Chondrocyte (in vitro differentiated cells): ENCODE measurements around the gene S100A13. TPM values are rescaled to one million over a fixed set of nuclear protein-coding genes. Genes with fewer than 3 reads are reported as not detected.

Experiments used
- DNase-seq: peaks from one replicate; pipeline ENCODE4 v3.0.0; 2021; ENCODE audit warnings: mixed read lengths, low spot score
- H3K27ac Mint-ChIP-seq: one replicate; pipeline ENCODE4 v1.8.0; 2021; ENCODE audit warnings: mild to moderate bottlenecking, moderate library complexity, mixed read lengths; ENCODE audit not compliant: unreplicated experiment
- H3K27me3 Mint-ChIP-seq: 2 replicates; pipeline ENCODE4 v1.8.0; 2021; ENCODE audit warnings: low read depth, mixed read lengths
- H3K36me3 Mint-ChIP-seq: 2 replicates; pipeline ENCODE4 v1.8.0; 2021; ENCODE audit warnings: low read depth, mixed read lengths
- H3K4me1 Mint-ChIP-seq: 2 replicates; pipeline ENCODE4 v1.8.0; 2021; ENCODE audit warnings: low read depth, mild to moderate bottlenecking, mixed read lengths
- H3K4me3 Mint-ChIP-seq: one replicate; pipeline ENCODE4 v1.8.0; 2021; ENCODE audit warnings: mild to moderate bottlenecking, moderate library complexity, mixed read lengths; ENCODE audit not compliant: unreplicated experiment
- H3K9me3 Mint-ChIP-seq: 2 replicates; pipeline ENCODE4 v1.8.0; 2021; ENCODE audit warnings: low read depth, mixed read lengths
- total RNA-seq: library from RNA; stranded (reverse); gene quantifications from 3 replicates; pipeline ENCODE4 v1.2.1, GENCODE V29; 2021
- TF ChIP-seq, protein P1 (sequence below): fragments of 200-600 bp; sonication (generic); IDR thresholded peaks from 2 replicates; pipeline ENCODE4 v1.5.0; 2021; ENCODE audit warnings: antibody characterized with exemption, mild to moderate bottlenecking, moderate library complexity

Gene S100A13
- total RNA-seq, 1 donor from 2014 or later = 113 TPM

DNA sequence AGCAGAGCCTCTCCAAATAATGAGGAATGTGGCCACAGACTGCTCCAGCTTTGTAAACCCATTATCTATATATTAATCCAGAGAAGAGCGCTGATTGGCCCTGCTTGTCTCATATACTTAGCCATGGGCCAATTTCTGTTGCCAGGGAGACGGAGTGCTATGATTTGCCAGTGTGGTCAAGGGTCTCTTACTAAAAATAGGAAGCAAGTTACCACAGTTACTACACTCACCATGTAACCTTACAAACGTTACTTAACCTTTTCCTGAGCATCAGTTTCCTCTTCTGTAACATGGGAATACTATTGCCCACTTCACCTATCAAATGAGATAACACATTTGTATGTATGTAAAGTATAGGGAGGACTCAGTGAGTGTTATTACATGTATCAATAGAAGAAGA is 54.0 kb downstream of the S100A13 start:
- Mint-ChIP-seq H3K27ac (peak overlapping the region; percentile 72), H3K27me3 (no peaks in the 10 kb centered on the region), H3K9me3 (no peaks in the 10 kb centered on the region), H3K4me3 (no peak overlapping the region), H3K36me3 (no peaks in the 10 kb centered on the region), H3K4me1 (peaks cover 35% of the 10 kb centered on the region)
- TF ChIP-seq, protein P1, sequence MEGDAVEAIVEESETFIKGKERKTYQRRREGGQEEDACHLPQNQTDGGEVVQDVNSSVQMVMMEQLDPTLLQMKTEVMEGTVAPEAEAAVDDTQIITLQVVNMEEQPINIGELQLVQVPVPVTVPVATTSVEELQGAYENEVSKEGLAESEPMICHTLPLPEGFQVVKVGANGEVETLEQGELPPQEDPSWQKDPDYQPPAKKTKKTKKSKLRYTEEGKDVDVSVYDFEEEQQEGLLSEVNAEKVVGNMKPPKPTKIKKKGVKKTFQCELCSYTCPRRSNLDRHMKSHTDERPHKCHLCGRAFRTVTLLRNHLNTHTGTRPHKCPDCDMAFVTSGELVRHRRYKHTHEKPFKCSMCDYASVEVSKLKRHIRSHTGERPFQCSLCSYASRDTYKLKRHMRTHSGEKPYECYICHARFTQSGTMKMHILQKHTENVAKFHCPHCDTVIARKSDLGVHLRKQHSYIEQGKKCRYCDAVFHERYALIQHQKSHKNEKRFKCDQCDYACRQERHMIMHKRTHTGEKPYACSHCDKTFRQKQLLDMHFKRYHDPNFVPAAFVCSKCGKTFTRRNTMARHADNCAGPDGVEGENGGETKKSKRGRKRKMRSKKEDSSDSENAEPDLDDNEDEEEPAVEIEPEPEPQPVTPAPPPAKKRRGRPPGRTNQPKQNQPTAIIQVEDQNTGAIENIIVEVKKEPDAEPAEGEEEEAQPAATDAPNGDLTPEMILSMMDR = no peak
- no peak for DNase-seq

DNA sequence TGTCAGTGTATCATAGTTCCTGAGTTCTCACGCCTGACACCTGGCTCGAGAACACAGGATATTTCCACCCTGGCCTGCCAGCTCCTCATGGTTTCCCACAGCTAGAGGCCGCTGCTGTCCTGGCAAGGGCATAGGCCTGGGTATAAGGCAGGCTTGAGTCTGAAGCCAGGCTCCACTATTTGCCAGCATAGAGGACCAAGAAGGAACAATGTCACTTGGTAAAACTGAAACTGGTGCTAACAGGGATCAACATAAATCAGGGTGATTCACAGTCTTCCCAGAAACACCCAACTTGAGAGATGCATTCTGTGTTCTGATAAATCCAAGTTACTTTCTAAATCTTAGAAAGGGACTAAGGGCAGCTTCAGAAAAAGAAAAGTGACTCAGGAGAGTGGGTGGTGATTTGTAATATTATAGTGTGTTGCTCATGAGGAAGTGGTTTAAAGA is 54.7 kb downstream of the S100A13 start:
- Mint-ChIP-seq H3K4me3 (no peak overlapping the region), H3K36me3 (no peaks in the 10 kb centered on the region), H3K27me3 (no peaks in the 10 kb centered on the region), H3K27ac (peak overlapping the region; percentile 72), H3K4me1 (peaks cover 35% of the 10 kb centered on the region), H3K9me3 (no peaks in the 10 kb centered on the region)
- TF ChIP-seq, protein P1 = peak; percentile 97
- no peak for DNase-seq

DNA sequence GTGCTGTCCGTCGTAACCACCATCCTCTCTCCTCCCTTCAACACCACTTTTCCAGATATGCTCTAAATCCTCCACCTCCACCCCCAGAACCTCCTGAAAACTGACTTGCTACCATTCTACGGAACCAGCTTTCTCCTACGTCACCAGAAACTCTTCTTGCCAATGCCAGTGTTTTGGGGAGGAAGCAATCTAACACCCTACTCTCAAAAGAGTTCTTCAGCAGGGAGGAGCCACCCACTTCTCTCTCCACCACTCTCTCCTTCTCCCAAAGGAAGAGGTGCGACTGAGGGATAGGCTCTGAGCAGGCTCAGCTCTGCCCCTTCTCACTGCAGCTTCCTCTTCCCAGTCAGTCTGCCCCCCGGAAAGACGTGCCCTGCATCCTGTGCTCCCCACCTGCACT is 55.6 kb downstream of the S100A13 start:
- Mint-ChIP-seq H3K36me3 (no peaks in the 10 kb centered on the region), H3K27me3 (no peaks in the 10 kb centered on the region), H3K9me3 (no peaks in the 10 kb centered on the region), H3K4me1 (peaks cover 41% of the 10 kb centered on the region), H3K4me3 (no peak overlapping the region), H3K27ac (peak overlapping the region; percentile 72)
- no peak for DNase-seq
- TF ChIP-seq, protein P1 = no peak

DNA sequence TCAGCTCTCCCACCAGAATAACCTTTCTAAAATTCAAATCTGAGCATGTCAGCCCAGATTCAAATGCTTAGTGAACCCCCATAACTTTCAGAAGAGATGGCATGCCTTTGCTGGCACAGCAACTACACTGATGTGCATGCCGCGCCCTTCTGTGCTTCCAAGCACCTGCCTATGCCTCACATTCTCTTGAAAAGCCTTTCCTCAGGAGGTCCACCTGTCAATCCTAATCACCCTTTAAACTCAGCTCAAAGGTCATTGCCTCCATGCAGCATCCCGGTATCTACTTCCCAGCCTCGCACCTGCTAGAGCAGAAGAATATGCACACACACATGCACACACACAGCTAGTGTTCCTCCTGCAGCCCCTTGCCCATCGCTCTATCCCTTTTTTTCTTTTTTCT is 56.4 kb downstream of the S100A13 start:
- DNase-seq = no peak
- H3K27ac Mint-ChIP-seq = peak overlapping the region; percentile 13
- no peak overlapping the region for H3K4me3 Mint-ChIP-seq
- TF ChIP-seq, protein P1 = no peak
- no peaks in the 10 kb centered on the region for H3K9me3 Mint-ChIP-seq
- no peaks in the 10 kb centered on the region for H3K27me3 Mint-ChIP-seq
- no peaks in the 10 kb centered on the region for H3K36me3 Mint-ChIP-seq
- H3K4me1 Mint-ChIP-seq = peaks cover 49% of the 10 kb centered on the region

DNA sequence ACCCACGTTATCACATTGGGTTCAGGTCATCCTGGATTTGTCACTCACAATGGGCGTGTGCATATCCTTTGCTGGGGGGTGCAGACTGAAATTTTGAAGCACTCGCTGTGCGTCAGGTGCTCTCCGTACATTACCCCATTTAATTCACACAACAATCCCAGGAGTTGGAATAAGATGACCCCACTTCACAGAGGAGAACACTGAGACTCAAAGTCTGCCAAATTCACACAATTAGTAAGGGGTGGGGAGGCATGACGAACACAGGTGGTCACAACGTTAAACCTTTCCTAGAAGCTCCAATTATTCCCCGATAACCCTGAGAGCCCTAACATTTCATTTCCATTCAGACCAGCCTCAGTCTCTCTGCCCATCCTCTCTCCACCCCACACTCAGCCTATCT is 57.8 kb downstream of the S100A13 start:
- Mint-ChIP-seq H3K4me3 (no peak overlapping the region), H3K27ac (peak overlapping the region; percentile 19), H3K9me3 (no peaks in the 10 kb centered on the region), H3K36me3 (no peaks in the 10 kb centered on the region), H3K4me1 (peaks cover 60% of the 10 kb centered on the region), H3K27me3 (no peaks in the 10 kb centered on the region)
- DNase-seq = no peak
- TF ChIP-seq, protein P1 = no peak

Other genes with a start within 250 kb of the S100A13 start
- gene S100A8, start 236.4 kb downstream of the S100A13 start, total RNA-seq = not detected in 3 replicates
- not detected in 3 replicates for gene S100A7A, start 211.0 kb downstream of the S100A13 start, total RNA-seq
- not detected in 3 replicates for gene S100A7, start 166.9 kb downstream of the S100A13 start, total RNA-seq
- 1.4 to 12.1 TPM (median 10.9 TPM) in 3 replicates for gene S100A6, start 91.5 kb downstream of the S100A13 start, total RNA-seq
- 0.47 to 0.94 TPM in 2 of 3 replicates, not detected in the other for gene S100A5, start 86.6 kb downstream of the S100A13 start, total RNA-seq
- 331 to 404 TPM (median 388 TPM) in 3 replicates for gene S100A4, start 81.7 kb downstream of the S100A13 start, total RNA-seq
- gene S100A3, start 78.2 kb downstream of the S100A13 start, total RNA-seq = 6.5 to 10.8 TPM (median 8.7 TPM) in 3 replicates
- gene S100A2, start 61.7 kb downstream of the S100A13 start, total RNA-seq = 15.4 to 22.2 TPM (median 18.9 TPM) in 3 replicates
- 111 to 122 TPM (median 115 TPM) in 3 replicates for gene S100A16, start 14.4 kb downstream of the S100A13 start, total RNA-seq
- gene S100A14, start 11.2 kb downstream of the S100A13 start, total RNA-seq = not detected in 3 replicates
- 1.2 to 1.5 TPM (median 1.3 TPM) in 3 replicates for gene S100A1, start 929 bp upstream of the S100A13 start, total RNA-seq
- gene CHTOP, start 6.6 kb upstream of the S100A13 start, total RNA-seq = 44.4 to 56.9 TPM (median 47.9 TPM) in 3 replicates
- gene SNAPIN, start 31.2 kb upstream of the S100A13 start, total RNA-seq = 31.1 to 41.8 TPM (median 35.9 TPM) in 3 replicates
- gene ILF2, start 43.5 kb upstream of the S100A13 start, total RNA-seq = 120 to 164 TPM (median 122 TPM) in 3 replicates
- gene NPR1, start 51.2 kb upstream of the S100A13 start, total RNA-seq = 0.21 to 0.27 TPM in 2 of 3 replicates, not detected in the other
- 48.6 to 61.0 TPM (median 49.1 TPM) in 3 replicates for gene INTS3, start 100.5 kb upstream of the S100A13 start, total RNA-seq
- gene SLC27A3, start 147.9 kb upstream of the S100A13 start, total RNA-seq = 10.6 to 16.6 TPM (median 11.6 TPM) in 3 replicates